Measurements from ENCODE around the gene FBXO21.

The FBXO21 gene

GRCh38 chr12:117134059-117134458 is 56.2 kb downstream of the FBXO21 start:
- no peaks in the 10 kb centered on the region for H3K27me3 ChIP-seq (replicated peaks)
- no peaks in the 10 kb centered on the region for H3K36me3 ChIP-seq (replicated peaks)
- TF ChIP-seq CTCF (IDR thresholded peaks at IDR 0.05; ENCODE audit: low read depth, low read length, missing control alignments) = no peak
- DNase-seq = no peak
- H3K27ac ChIP-seq = no peak overlapping the region
- in situ Hi-C loops (cut with HindIII; ENCODE audit: low pct_ligation_motif_present, low sequenced_read_pairs) = no loop called here
- no peak overlapping the region for H3K4me3 ChIP-seq (ENCODE audit: low read depth, low read length)

GRCh38 chr12:117130801-117131200 is 59.5 kb downstream of the FBXO21 start:
- Histone ChIP-seq H3K27ac (no peak overlapping the region), H3K27me3 (replicated peaks) (no peaks in the 10 kb centered on the region), H3K36me3 (replicated peaks) (no peaks in the 10 kb centered on the region), H3K4me3 (ENCODE audit: low read depth, low read length) (no peak overlapping the region)
- TF ChIP-seq CTCF (IDR thresholded peaks at IDR 0.05; ENCODE audit: low read depth, low read length, missing control alignments) = no peak
- in situ Hi-C loops (cut with HindIII; ENCODE audit: low pct_ligation_motif_present, low sequenced_read_pairs) = no loop called here
- DNase-seq = no peak

GRCh38 chr12:117129391-117129790 is 60.9 kb downstream of the FBXO21 start:
- Histone ChIP-seq H3K27ac (no peak overlapping the region), H3K4me3 (ENCODE audit: low read depth, low read length) (no peak overlapping the region), H3K36me3 (replicated peaks) (no peaks in the 10 kb centered on the region), H3K27me3 (replicated peaks) (no peaks in the 10 kb centered on the region)
- no peak for TF ChIP-seq CTCF (IDR thresholded peaks at IDR 0.05; ENCODE audit: low read depth, low read length, missing control alignments)
- DNase-seq = no peak
- in situ Hi-C loops (cut with HindIII; ENCODE audit: low pct_ligation_motif_present, low sequenced_read_pairs) = no loop called here

- H3K27ac ChIP-seq = no peak overlapping the region
- no peaks in the 10 kb centered on the region for H3K27me3 ChIP-seq (replicated peaks)
- no peak overlapping the region for H3K4me3 ChIP-seq (ENCODE audit: low read depth, low read length)
- in situ Hi-C loops (cut with HindIII; ENCODE audit: low pct_ligation_motif_present, low sequenced_read_pairs) = no loop called here
- DNase-seq = no peak
- no peaks in the 10 kb centered on the region for H3K36me3 ChIP-seq (replicated peaks)
- no peak for TF ChIP-seq CTCF (IDR thresholded peaks at IDR 0.05; ENCODE audit: low read depth, low read length, missing control alignments)
These were observed 62.1 kb downstream of the FBXO21 start for GRCh38 chr12:117127933-117128823.

GRCh38 chr12:117126335-117126734 is 63.9 kb downstream of the FBXO21 start:
- no peak for TF ChIP-seq CTCF (IDR thresholded peaks at IDR 0.05; ENCODE audit: low read depth, low read length, missing control alignments)
- Histone ChIP-seq H3K27ac (no peak overlapping the region), H3K4me3 (ENCODE audit: low read depth, low read length) (no peak overlapping the region), H3K36me3 (replicated peaks) (no peaks in the 10 kb centered on the region), H3K27me3 (replicated peaks) (no peaks in the 10 kb centered on the region)
- in situ Hi-C loops (cut with HindIII; ENCODE audit: low pct_ligation_motif_present, low sequenced_read_pairs) = no loop called here
- no peak for DNase-seq
